HepG2 (cell line): Measurements from ENCODE around the gene TARP.

Source experiments
- NFIC ChIP-seq: IDR thresholded peaks from 2 replicates; pipeline ENCODE4 v1.6.1; 2012; ENCODE audit warnings: mild to moderate bottlenecking, low read length, inconsistent platforms
- TFDP1 ChIP-seq: IDR thresholded peaks from 2 replicates; pipeline ENCODE4 v1.6.1; 2016; ENCODE audit warnings: missing compliant biosample characterization, missing genetic modification reagents, borderline replicate concordance
- ZNF775 ChIP-seq: sonication (generic); formaldehyde crosslinking; IDR thresholded peaks from 2 replicates; pipeline ENCODE4 v1.4.0; 2020; ENCODE audit warnings: missing genetic modification reagents, mild to moderate bottlenecking, moderate library complexity, borderline replicate concordance
- TF ChIP-seq, protein P1 (sequence below): sonication (generic); formaldehyde crosslinking; IDR thresholded peaks from 2 replicates; pipeline ENCODE4 v1.4.0; 2020; ENCODE audit warnings: missing genetic modification reagents
- TF ChIP-seq, protein P2 (sequence below): IDR thresholded peaks from 2 replicates; pipeline ENCODE4 v1.6.1; 2016; ENCODE audit warnings: low read depth, missing genetic modification reagents, missing compliant biosample characterization
- TF ChIP-seq, protein P3 (sequence below): sonication (generic); formaldehyde crosslinking; IDR thresholded peaks from 2 replicates; pipeline ENCODE4 v1.5.1; 2020; ENCODE audit warnings: missing genetic modification reagents, mild to moderate bottlenecking, borderline replicate concordance

Gene TARP

DNA sequence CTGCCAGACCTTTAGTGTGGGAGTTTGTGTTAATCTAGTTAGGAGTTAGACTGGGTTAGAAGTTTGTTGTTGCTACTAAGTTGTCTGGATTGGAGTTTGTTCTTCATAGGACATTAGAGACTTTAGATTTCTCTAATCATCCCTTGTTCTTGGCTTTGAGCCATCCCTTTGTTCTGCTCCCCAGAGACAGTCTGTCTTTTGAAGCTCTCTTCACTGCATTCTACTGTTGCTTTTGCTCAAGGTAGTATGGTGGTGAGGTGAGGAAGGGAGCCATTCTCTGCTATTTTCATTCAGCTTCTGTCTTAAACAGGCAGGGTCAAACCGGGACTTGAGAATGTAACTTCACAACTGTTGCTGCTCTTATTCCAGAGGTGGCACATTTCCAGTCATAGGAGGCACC lies 10.4 kb upstream of the TARP start (continued):
- no peak for TF ChIP-seq TFDP1 (CRISPR knock-in tag)
- no peak for TF ChIP-seq NFIC
- TF ChIP-seq, protein P1, sequence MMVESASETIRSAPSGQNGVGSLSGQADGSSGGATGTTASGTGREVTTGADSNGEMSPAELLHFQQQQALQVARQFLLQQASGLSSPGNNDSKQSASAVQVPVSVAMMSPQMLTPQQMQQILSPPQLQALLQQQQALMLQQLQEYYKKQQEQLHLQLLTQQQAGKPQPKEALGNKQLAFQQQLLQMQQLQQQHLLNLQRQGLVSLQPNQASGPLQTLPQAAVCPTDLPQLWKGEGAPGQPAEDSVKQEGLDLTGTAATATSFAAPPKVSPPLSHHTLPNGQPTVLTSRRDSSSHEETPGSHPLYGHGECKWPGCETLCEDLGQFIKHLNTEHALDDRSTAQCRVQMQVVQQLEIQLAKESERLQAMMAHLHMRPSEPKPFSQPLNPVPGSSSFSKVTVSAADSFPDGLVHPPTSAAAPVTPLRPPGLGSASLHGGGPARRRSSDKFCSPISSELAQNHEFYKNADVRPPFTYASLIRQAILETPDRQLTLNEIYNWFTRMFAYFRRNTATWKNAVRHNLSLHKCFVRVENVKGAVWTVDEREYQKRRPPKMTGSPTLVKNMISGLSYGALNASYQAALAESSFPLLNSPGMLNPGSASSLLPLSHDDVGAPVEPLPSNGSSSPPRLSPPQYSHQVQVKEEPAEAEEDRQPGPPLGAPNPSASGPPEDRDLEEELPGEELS, result no peak
- TF ChIP-seq, protein P2, sequence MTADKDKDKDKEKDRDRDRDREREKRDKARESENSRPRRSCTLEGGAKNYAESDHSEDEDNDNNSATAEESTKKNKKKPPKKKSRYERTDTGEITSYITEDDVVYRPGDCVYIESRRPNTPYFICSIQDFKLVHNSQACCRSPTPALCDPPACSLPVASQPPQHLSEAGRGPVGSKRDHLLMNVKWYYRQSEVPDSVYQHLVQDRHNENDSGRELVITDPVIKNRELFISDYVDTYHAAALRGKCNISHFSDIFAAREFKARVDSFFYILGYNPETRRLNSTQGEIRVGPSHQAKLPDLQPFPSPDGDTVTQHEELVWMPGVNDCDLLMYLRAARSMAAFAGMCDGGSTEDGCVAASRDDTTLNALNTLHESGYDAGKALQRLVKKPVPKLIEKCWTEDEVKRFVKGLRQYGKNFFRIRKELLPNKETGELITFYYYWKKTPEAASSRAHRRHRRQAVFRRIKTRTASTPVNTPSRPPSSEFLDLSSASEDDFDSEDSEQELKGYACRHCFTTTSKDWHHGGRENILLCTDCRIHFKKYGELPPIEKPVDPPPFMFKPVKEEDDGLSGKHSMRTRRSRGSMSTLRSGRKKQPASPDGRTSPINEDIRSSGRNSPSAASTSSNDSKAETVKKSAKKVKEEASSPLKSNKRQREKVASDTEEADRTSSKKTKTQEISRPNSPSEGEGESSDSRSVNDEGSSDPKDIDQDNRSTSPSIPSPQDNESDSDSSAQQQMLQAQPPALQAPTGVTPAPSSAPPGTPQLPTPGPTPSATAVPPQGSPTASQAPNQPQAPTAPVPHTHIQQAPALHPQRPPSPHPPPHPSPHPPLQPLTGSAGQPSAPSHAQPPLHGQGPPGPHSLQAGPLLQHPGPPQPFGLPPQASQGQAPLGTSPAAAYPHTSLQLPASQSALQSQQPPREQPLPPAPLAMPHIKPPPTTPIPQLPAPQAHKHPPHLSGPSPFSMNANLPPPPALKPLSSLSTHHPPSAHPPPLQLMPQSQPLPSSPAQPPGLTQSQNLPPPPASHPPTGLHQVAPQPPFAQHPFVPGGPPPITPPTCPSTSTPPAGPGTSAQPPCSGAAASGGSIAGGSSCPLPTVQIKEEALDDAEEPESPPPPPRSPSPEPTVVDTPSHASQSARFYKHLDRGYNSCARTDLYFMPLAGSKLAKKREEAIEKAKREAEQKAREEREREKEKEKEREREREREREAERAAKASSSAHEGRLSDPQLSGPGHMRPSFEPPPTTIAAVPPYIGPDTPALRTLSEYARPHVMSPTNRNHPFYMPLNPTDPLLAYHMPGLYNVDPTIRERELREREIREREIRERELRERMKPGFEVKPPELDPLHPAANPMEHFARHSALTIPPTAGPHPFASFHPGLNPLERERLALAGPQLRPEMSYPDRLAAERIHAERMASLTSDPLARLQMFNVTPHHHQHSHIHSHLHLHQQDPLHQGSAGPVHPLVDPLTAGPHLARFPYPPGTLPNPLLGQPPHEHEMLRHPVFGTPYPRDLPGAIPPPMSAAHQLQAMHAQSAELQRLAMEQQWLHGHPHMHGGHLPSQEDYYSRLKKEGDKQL, result no peak
- TF ChIP-seq, protein P3, sequence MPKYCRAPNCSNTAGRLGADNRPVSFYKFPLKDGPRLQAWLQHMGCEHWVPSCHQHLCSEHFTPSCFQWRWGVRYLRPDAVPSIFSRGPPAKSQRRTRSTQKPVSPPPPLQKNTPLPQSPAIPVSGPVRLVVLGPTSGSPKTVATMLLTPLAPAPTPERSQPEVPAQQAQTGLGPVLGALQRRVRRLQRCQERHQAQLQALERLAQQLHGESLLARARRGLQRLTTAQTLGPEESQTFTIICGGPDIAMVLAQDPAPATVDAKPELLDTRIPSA (CRISPR knock-in tag), result no peak
- TF ChIP-seq ZNF775 (CRISPR knock-in tag), result no peak
- TF ChIP-seq, all 625 proteins: peak for 0
